GM21786 (cell line): ENCODE results near the gene SLC9C1.
A peak's percentile ranks its signal among the peaks of the same experiment; 100 is the strongest.

ENCODE experiments used
- ATAC-seq: cut with Tn5 transposase; IDR thresholded peaks from one replicate; pipeline ENCODE4 v1.9.1; 2021; ENCODE audit not compliant: unreplicated experiment

Gene SLC9C1

GRCh38 chr3:112132975-112133448, 161.0 kb downstream of the SLC9C1 start, which contains the start of gene GCSAM:
Gene GCSAM (minus strand): TSS chr3:112133248. CDS start chr3:112133120, 128 bp downstream.
- ATAC-seq, result peak; percentile 68

GRCh38 chr3:112132554-112132953, 161.5 kb downstream of the SLC9C1 start:
- no peak for ATAC-seq

- no peak for ATAC-seq
These were observed 161.9 kb downstream of the SLC9C1 start for GRCh38 chr3:112132088-112132487.

GRCh38 chr3:112131111-112131510, 162.9 kb downstream of the SLC9C1 start:
- no peak for ATAC-seq

GRCh38 chr3:112130638-112130993, 163.4 kb downstream of the SLC9C1 start:
- ATAC-seq, result no peak

- no peak for ATAC-seq
These were observed 163.9 kb downstream of the SLC9C1 start for GRCh38 chr3:112129925-112130637.

GRCh38 chr3:112128843-112129727, 164.9 kb downstream of the SLC9C1 start:
- peak; percentile 37 for ATAC-seq

GRCh38 chr3:112127522-112128494, 166.2 kb downstream of the SLC9C1 start:
- ATAC-seq, result peak; percentile 20

GRCh38 chr3:112126511-112126911, 167.5 kb downstream of the SLC9C1 start:
- ATAC-seq, result no peak

- no peak for ATAC-seq
These were observed 169.0 kb downstream of the SLC9C1 start for GRCh38 chr3:112124907-112125607.

GRCh38 chr3:112123548-112123947, 170.5 kb downstream of the SLC9C1 start:
- peak; percentile 42 for ATAC-seq

- ATAC-seq, result no peak
These were observed 171.1 kb downstream of the SLC9C1 start for GRCh38 chr3:112122870-112123269.

GRCh38 chr3:112121577-112122547, 172.2 kb downstream of the SLC9C1 start:
- no peak for ATAC-seq

GRCh38 chr3:112119962-112120836, 173.8 kb downstream of the SLC9C1 start:
- ATAC-seq, result peak; percentile 13

- no peak for ATAC-seq
These were observed 176.0 kb downstream of the SLC9C1 start for GRCh38 chr3:112117841-112118571.

- ATAC-seq, result no peak
These were observed 176.6 kb downstream of the SLC9C1 start for GRCh38 chr3:112117415-112117814.

- no peak for ATAC-seq
These were observed 177.2 kb downstream of the SLC9C1 start for GRCh38 chr3:112116748-112117186.
